Kidney epithelial cell (primary cell): ENCODE measurements around the gene CPEB3. TPM values are rescaled to one million over a fixed set of nuclear protein-coding genes. Genes with fewer than 3 reads are reported as not detected.

Source experiments
- DNase-seq: peaks from one replicate; pipeline ENCODE4 v3.0.0-alpha.2; 2010; ENCODE audit warnings: low read depth
- H3K27me3 ChIP-seq: 2 replicates; pipeline ENCODE4 v1.6.0; 2011; ENCODE audit warnings: low read length; ENCODE audit not compliant: control insufficient read depth, insufficient read depth
- H3K36me3 ChIP-seq: 2 replicates; pipeline ENCODE4 v1.5.1; 2011; ENCODE audit warnings: low read length; ENCODE audit not compliant: control insufficient read depth, insufficient read depth
- H3K4me3 ChIP-seq: 2 replicates; pipeline ENCODE4 v1.5.1; 2011; ENCODE audit warnings: low read depth, mild to moderate bottlenecking, control low read depth, low read length
- CTCF ChIP-seq: IDR thresholded peaks from 2 replicates; pipeline ENCODE4 v1.5.1; 2011; ENCODE audit warnings: mild to moderate bottlenecking, moderate library complexity, low read length, control low read depth, inconsistent platforms; ENCODE audit not compliant: insufficient read depth, poor library complexity, severe bottlenecking
- total RNA-seq: library from RNA; depleted of rRNA; stranded (reverse); fragments of >200 nt; gene quantifications from 2 replicates; pipeline ENCODE4 v1.2.3, GENCODE V29; 2015

The CPEB3 gene
- total RNA-seq, 1 donor from 2014 or later = 1.2 TPM

- Histone ChIP-seq H3K27me3 (no peaks in the 10 kb centered on the region), H3K36me3 (no peaks in the 10 kb centered on the region), H3K4me3 (no peak overlapping the region)
- no peak for DNase-seq
- TF ChIP-seq CTCF = no peak
Observed at GRCh38 chr10:92113911-92114600, 176.8 kb downstream of the CPEB3 start.

- Histone ChIP-seq H3K27me3 (no peaks in the 10 kb centered on the region), H3K36me3 (no peaks in the 10 kb centered on the region), H3K4me3 (no peak overlapping the region)
- no peak for DNase-seq
- no peak for TF ChIP-seq CTCF
Observed at GRCh38 chr10:92112462-92112861, 178.4 kb downstream of the CPEB3 start.

- Histone ChIP-seq H3K4me3 (no peak overlapping the region), H3K36me3 (no peaks in the 10 kb centered on the region), H3K27me3 (no peaks in the 10 kb centered on the region)
- DNase-seq = no peak
- TF ChIP-seq CTCF = no peak
Observed at GRCh38 chr10:92111336-92111939, 179.4 kb downstream of the CPEB3 start.

- no peak for DNase-seq
- no peak for TF ChIP-seq CTCF
- H3K36me3 ChIP-seq = no peaks in the 10 kb centered on the region
- no peaks in the 10 kb centered on the region for H3K27me3 ChIP-seq
- no peak overlapping the region for H3K4me3 ChIP-seq
Observed at GRCh38 chr10:92110039-92110794, 180.7 kb downstream of the CPEB3 start.

GRCh38 chr10:92108747-92109146, 182.1 kb downstream of the CPEB3 start:
- no peak for DNase-seq
- no peaks in the 10 kb centered on the region for H3K27me3 ChIP-seq
- no peak overlapping the region for H3K4me3 ChIP-seq
- H3K36me3 ChIP-seq = no peaks in the 10 kb centered on the region
- TF ChIP-seq CTCF = no peak
